ENCODE measurements around the gene CCDC38.

The CCDC38 gene

GRCh38 chr12:95918194-95918993, 24.0 kb downstream of the CCDC38 start:
- H3K36me3 ChIP-seq (ENCODE audit: low read length): no peaks in the 10 kb centered on the region
- no peaks in the 10 kb centered on the region for H3K9me3 ChIP-seq (ENCODE audit: insufficient read depth, low read length)
- no peak overlapping the region for H3K4me3 ChIP-seq (ENCODE audit: insufficient read depth, low read length, poor library complexity, severe bottlenecking)
- H2AFZ ChIP-seq (ENCODE audit: low read depth, low read length, severe bottlenecking): no peak overlapping the region
- TF ChIP-seq EZH2phosphoT487 (conservative IDR thresholded peaks at IDR 0.05; ENCODE audit: low read length): no peak
- TF ChIP-seq CTCF (IDR thresholded peaks at IDR 0.05; ENCODE audit: insufficient read depth, low read length, poor library complexity, severe bottlenecking): peak; percentile 70
- H3F3A ChIP-seq (ENCODE audit: insufficient read depth): no peaks in the 10 kb centered on the region
- no peaks in the 10 kb centered on the region for H4K20me1 ChIP-seq (ENCODE audit: low read depth, low read length)
- no peak overlapping the region for H3K27ac ChIP-seq (ENCODE audit: low read depth, low read length)
- no peaks in the 10 kb centered on the region for H3K9me2 ChIP-seq (replicated peaks; ENCODE audit: insufficient read depth, low read length)
- H3K4me2 ChIP-seq (ENCODE audit: low read depth, low read length, poor library complexity, severe bottlenecking): no peak overlapping the region
- H3K9ac ChIP-seq (ENCODE audit: low read length): no peak overlapping the region
- no peaks in the 10 kb centered on the region for H3K27me3 ChIP-seq (ENCODE audit: low read length)
- no peaks in the 10 kb centered on the region for H3K79me2 ChIP-seq (ENCODE audit: insufficient read depth, low read length)

- Histone ChIP-seq H3K9me2 (replicated peaks; ENCODE audit: insufficient read depth, low read length) (no peaks in the 10 kb centered on the region), H3K4me3 (ENCODE audit: insufficient read depth, low read length, poor library complexity, severe bottlenecking) (no peak overlapping the region), H3K9me3 (ENCODE audit: insufficient read depth, low read length) (no peaks in the 10 kb centered on the region), H3K79me2 (ENCODE audit: insufficient read depth, low read length) (no peaks in the 10 kb centered on the region), H3K27ac (ENCODE audit: low read depth, low read length) (no peak overlapping the region), H3K27me3 (ENCODE audit: low read length) (no peaks in the 10 kb centered on the region), H3F3A (ENCODE audit: insufficient read depth) (no peaks in the 10 kb centered on the region), H4K20me1 (ENCODE audit: low read depth, low read length) (no peaks in the 10 kb centered on the region), H2AFZ (ENCODE audit: low read depth, low read length, severe bottlenecking) (no peak overlapping the region), H3K9ac (ENCODE audit: low read length) (no peak overlapping the region), H3K36me3 (ENCODE audit: low read length) (no peaks in the 10 kb centered on the region), H3K4me2 (ENCODE audit: low read depth, low read length, poor library complexity, severe bottlenecking) (no peak overlapping the region)
- TF ChIP-seq CTCF (IDR thresholded peaks at IDR 0.05; ENCODE audit: insufficient read depth, low read length, poor library complexity, severe bottlenecking): no peak
- no peak for TF ChIP-seq EZH2phosphoT487 (conservative IDR thresholded peaks at IDR 0.05; ENCODE audit: low read length)
Measured at GRCh38 chr12:95909871-95910270, 32.5 kb downstream of the CCDC38 start.

- Histone ChIP-seq H3K27ac (ENCODE audit: low read depth, low read length) (no peak overlapping the region), H3K9me2 (replicated peaks; ENCODE audit: insufficient read depth, low read length) (no peaks in the 10 kb centered on the region), H3K9ac (ENCODE audit: low read length) (no peak overlapping the region), H3F3A (ENCODE audit: insufficient read depth) (no peaks in the 10 kb centered on the region), H3K79me2 (ENCODE audit: insufficient read depth, low read length) (no peaks in the 10 kb centered on the region), H2AFZ (ENCODE audit: low read depth, low read length, severe bottlenecking) (no peak overlapping the region), H3K9me3 (ENCODE audit: insufficient read depth, low read length) (no peaks in the 10 kb centered on the region; the same call in 1 of the 2 replicates), H3K4me3 (ENCODE audit: insufficient read depth, low read length, poor library complexity, severe bottlenecking) (no peak overlapping the region), H3K4me2 (ENCODE audit: low read depth, low read length, poor library complexity, severe bottlenecking) (no peak overlapping the region), H3K36me3 (ENCODE audit: low read length) (no peaks in the 10 kb centered on the region), H4K20me1 (ENCODE audit: low read depth, low read length) (no peaks in the 10 kb centered on the region), H3K27me3 (ENCODE audit: low read length) (no peaks in the 10 kb centered on the region)
- TF ChIP-seq EZH2phosphoT487 (conservative IDR thresholded peaks at IDR 0.05; ENCODE audit: low read length) (no peak), CTCF (IDR thresholded peaks at IDR 0.05; ENCODE audit: insufficient read depth, low read length, poor library complexity, severe bottlenecking) (no peak)
Measured at GRCh38 chr12:95908573-95908972, 33.8 kb downstream of the CCDC38 start.
